ENCODE measurements around the gene CHD2.

Gene CHD2

DNA sequence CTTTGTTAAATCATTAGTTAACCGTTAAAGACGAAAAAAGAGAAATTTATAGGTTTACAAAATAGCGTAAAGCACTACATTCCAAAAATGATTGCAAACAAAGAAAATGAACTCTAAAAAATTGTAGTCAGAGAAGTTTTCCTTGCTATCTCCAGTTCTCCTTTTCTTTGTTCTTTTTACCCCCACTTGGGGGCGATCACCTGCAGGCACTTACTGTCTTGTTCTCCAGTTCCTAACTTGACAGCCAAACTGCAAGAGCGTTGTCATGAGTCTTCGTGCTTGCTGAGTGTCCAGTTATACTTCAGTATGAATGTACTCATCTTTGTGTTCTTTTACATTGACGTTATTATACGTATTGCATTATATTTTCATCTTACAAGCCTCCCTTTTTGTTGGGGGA is 54.5 kb downstream of the CHD2 start:
- in situ Hi-C loops (cut with HindIII; ENCODE audit: low sequenced_read_pairs) = no loop called here

DNA sequence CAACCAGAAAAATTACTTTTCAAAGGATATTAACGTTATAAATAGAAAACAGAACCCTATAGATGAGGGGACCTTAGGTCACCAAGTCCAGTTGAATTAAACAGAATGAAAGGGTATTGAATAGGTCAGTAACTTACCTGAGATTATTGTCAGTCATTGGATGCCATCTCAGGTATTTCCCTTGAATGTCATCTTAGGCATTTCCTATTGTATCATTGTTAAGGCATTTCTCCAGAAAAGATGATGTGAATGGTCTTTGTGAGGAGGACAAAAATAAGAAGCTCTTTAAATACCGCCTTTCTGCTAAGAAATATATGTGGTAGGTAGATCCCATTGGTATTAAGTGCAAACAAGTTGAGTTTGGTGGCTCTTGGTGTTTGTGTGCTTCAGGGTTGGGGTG is 55.6 kb downstream of the CHD2 start:
- in situ Hi-C loops (cut with HindIII; ENCODE audit: low sequenced_read_pairs) = no loop called here

DNA sequence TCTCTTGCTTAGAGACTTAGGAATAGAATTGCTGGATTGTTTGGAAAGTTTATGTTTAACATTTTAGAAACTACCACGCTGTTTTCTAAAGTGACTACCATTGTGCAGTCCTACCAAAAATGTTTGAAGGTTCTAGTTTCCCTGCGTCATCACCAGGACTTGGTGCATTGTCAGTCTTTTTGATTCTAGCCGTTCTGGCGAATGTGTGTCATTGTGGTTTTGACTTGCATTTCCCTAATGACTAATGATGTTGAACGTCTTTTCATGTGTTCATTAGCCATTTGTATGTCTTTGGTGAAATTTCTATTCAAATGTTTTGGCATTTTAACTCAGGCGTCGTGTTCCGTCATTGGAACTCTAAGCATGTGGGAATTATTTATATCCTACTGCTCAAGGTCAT is 58.0 kb downstream of the CHD2 start:
- in situ Hi-C loops (cut with HindIII; ENCODE audit: low sequenced_read_pairs) = no loop called here

DNA sequence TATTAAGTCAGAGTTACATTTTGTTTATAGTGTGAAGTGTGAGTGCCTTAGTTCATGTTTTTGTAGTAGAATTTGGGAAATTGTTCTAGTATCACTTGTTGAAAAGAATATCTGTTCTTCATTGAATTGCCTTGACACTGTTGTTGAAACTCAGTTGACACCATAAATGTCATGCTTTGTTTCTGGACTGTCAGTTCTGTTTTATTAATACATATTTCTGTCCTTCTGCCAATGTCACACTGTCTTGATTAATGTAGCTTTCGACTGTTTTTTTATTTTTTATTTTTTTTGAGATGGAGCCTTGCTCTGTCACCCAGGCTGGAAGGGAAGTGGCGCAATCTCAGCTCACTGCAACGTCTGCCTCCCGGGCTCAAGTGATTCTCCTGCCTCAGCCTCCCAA is 59.1 kb downstream of the CHD2 start:
- in situ Hi-C loops (cut with HindIII; ENCODE audit: low sequenced_read_pairs) = no loop called here

DNA sequence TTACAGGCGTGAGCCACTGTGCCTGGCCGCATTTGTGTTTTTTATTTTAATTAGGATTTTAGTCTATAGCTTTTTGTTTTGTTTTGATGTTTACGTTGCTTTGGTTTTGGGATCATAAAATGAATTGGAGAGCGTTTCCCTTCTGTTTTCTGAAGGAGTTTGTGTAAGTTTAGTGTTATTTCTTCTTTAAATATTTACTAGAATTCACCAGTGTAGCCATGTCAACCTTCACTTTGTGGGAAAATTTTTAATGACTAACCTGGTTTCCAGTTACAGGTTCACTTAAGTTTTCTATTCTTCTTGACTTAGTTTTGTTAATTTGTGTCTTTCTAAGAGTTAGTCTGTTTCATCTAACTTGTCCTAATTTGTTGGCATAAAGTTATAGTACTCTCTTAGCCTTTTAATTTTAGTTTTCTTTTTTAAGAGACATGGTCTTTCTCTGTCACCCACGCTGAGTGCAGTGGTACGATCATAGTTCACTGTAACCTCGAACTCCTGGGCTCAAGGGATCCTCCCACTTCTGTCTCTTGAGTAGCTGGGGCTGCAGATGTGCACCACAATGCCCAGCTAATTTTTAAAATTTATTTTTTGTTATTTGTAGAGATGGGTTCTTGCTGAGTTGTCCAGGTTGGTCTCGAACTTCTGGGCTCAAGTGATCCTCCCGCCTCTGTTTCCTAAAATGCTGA is 61.0 kb downstream of the CHD2 start:
- in situ Hi-C loops (cut with HindIII; ENCODE audit: low sequenced_read_pairs) = no loop called here

DNA sequence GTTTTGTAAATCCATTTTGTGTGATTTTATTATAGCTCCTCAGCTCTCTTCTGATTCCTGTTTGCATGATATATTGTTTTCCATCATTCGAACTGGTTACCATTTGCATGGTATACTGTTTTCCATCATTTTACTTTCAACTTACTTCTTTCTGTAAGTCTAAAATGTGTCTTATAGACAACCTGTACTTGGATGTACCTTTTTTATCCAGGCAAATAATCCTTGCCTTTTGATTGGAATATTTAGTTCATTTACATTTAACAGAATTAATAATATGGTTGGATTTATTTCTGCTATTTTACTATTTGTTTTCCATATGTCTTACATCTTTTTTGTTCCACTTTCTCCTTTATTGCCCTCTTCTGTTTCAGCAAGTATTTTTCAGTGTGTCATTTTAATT is 62.8 kb downstream of the CHD2 start:
- in situ Hi-C loops (cut with HindIII; ENCODE audit: low sequenced_read_pairs) = no loop called here

DNA sequence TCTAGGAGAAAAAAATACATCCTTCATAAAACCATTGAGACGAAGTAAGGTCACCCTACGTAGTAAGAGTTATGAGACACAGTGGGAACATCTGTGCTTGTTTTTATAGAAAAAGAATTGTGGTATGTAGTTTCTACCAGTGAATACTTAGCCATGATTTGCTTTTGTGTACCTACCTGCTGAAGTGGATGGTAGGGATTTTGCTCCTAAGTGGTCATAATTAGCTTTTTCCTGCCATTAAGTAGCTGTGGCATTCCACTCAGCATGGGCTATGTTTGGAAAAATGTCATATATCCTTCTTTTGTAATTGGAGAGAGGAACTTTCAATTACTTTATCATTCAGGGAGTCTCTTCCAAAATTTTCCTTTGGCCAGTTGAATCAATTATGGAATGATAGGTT is 63.7 kb downstream of the CHD2 start:
- in situ Hi-C loops (cut with HindIII; ENCODE audit: low sequenced_read_pairs) = no loop called here

DNA sequence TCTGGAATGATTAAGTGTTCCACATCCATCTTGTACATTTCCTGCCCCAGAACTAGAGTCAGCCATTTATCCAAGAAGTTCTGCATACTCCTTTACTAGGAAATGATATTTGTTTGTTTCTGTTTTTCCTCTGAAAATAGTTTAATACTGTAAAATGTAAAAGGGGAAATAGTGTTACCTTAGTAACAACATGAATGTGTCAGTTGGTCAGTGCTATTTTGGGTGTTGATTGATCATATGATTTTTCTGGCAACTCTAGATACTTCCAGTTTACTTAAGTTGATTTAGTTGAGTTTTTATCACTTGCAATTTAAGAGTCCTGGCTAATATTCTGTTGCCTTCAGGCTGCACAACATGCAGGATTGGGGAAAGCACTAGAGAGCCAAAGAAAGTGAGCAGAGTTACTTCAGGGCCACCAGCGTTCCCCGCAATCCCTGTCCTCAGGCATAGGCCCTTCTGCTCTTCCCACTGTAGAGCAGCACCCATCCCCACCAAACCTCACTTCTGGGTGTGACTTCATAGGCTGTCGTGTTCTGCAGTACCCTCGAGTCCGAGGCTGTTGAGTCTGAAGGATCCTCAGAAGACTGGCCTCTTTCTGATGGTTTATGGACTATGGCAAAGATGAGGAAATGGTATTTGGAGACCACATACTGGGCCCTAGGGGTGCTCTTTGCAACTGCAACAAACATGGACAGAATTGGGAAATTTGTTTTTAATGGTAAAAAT is 69.0 kb downstream of the CHD2 start:
- in situ Hi-C loops (cut with HindIII; ENCODE audit: low sequenced_read_pairs) = no loop called here

DNA sequence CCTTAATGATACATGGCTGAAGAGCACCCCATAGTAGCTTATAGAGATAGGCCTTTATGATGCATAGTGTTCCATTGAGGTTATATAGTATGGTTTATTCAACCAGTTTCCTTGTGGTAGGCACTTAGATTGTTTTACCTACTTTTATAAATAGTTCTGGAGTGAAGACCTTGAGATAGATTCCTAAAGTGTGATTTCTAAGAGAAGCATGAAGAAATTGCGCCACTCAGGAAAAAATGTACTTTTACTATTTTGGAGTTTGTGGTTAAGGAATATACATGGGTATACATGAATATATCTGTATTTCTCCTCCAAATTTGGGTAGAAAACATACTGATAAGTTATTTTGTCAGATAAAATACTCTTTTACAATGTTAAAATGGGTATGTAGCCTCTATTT is 70.5 kb downstream of the CHD2 start:
- in situ Hi-C loops (cut with HindIII; ENCODE audit: low sequenced_read_pairs) = no loop called here

DNA sequence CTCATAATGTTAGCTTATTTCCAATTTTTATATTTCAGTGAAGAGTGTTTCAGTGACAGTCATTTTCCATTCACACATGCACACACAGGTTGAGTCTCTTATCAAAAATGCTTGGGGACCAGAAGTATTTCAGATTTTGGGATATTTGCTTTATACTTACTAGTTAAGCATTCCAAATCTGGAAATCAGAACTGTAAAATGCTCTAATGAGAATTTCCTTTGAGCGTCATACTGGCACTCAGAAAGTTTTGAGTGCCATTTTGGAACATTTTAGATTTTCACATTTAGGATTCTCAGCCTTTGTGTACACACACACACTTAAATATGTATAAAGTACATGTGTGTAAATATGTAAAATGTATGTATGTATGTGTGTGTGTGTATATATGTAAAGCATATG is 71.0 kb downstream of the CHD2 start:
- in situ Hi-C loops (cut with HindIII; ENCODE audit: low sequenced_read_pairs) = no loop called here

DNA sequence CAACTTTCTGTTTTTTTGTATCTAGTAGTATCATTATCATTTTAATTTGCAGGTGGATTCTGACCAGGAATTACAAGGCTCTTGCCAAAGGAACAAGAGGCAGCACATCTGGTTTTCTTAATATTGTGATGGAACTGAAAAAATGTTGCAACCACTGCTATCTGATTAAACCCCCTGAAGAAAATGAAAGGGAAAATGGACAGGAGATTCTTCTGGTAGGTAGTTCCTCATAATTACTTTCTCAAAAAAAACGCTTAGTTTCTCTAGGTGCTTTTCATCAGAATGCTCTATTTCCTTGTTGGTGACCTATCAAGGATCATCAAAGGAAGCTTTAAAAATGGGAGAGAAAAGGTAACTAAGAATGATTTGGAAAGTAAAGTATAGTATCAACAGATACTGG is 71.6 kb downstream of the CHD2 start:
- in situ Hi-C loops (cut with HindIII; ENCODE audit: low sequenced_read_pairs) = no loop called here

DNA sequence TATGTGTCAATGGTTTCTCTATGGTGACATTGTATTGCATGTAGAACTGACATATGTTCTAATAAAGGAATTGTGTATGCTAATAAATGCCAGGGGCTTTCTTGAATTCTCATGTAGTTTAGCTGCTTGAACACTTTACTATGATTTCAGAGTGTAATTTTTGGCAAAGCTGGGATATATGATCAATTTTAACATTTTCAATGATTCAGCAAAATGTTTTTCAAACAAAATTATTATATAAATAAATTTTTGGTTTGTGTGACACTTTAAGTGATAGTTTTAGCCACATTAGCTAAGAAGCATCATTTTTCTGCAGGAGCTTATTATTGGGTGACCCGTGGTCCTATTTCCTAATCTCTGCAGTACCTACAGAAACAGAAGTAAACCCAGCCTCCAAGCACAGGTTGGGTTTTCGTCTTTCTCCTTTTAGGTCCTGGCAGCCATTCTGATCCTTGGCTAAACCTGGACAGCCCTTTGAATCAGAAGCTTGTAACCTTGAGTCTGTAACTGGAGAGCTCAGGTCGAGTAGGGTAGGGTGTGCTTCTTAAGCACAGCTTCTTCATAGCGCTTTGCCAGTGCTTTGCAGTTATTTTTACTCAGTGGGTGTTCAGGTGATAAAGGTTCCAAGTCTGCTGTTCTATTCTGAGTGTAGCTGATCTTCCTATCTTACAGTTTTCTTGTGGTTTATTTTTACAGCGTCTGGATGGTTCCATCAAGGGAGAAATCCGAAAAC is 74.2 kb downstream of the CHD2 start:
- in situ Hi-C loops (cut with HindIII; ENCODE audit: low sequenced_read_pairs) = no loop called here

DNA sequence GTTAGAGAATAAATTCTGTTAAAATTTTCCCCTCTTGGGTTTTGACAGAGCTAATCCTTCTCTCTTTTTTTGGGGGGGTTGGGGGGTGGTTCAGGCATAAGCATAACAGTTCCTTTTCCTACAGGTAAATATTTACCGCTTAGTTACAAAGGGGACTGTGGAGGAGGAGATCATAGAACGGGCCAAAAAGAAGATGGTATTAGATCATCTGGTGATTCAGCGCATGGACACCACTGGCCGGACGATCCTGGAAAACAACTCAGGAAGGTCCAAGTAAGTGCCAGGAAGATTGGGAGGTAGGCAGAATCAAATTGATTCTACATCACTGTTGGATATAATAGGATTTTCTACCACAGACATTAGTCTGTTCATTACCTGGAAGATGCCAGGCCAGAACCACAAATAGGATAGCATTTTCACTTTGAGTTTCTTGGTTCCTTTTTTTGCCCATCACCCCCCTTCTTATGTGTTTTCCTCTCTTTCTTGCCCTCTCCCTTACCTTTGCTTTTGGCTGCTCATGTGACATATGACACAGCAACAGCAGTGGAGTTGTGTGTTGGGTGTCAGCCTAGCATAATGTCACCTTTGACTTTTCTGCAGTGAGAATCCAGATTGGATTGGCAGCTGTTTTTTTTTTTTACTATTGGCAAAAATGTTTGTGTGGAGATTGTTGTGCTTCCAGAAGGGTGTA is 79.0 kb downstream of the CHD2 start:
- in situ Hi-C loops (cut with HindIII; ENCODE audit: low sequenced_read_pairs) = no loop called here

DNA sequence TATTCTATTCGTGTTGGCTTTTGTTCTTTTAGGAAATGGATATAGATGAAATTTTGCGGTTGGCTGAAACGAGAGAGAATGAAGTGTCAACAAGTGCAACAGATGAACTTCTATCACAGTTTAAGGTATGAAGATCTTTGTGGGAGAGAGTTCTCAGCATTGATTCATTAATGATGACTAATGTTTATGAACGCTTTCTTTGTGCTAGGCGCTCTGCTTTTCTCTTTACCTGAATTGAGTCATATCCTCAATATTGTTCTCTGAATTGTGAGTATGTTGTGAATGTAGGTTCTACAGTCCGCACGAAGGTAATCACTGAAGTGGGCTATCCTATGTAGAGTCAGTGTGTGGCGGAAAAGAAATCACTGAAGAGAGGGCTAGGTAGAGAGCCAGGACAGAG is 81.2 kb downstream of the CHD2 start:
- in situ Hi-C loops (cut with HindIII; ENCODE audit: low sequenced_read_pairs) = no loop called here

DNA sequence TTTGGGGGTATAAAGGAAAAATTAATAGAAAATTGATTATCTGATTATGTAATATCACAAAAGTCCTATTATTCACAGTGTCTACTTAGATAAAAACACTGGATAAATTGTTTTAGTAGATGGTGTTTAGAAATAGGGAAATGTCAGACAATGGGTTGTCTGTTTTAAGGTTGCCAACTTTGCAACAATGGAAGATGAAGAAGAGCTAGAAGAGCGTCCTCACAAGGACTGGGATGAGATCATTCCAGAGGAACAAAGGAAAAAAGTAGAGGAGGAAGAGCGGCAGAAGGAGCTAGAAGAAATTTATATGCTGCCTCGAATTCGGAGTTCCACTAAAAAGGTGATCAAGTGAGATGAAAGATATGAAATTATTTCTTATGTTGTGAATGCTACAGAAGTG is 84.0 kb downstream of the CHD2 start:
- in situ Hi-C loops (cut with HindIII; ENCODE audit: low sequenced_read_pairs) = no loop called here

DNA sequence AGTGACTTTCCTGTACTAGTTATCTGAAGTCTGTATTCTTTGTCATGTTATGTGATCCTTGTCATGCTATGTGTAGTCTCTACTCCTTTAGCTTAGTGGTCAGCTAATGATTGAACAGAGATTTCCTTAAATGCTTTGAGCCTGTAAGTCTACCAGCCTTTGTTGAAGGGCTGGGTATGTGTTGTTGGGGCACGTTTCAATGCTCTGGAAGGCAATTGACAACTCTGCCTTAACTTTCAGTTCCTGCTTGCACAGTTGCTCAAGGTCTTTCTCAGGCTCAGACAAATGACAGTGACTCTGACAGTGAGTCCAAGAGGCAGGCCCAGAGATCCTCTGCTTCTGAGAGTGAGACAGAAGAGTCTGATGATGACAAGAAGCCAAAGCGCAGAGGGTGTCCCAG is 89.3 kb downstream of the CHD2 start:
- in situ Hi-C loops (cut with HindIII; ENCODE audit: low sequenced_read_pairs) = no loop called here

DNA sequence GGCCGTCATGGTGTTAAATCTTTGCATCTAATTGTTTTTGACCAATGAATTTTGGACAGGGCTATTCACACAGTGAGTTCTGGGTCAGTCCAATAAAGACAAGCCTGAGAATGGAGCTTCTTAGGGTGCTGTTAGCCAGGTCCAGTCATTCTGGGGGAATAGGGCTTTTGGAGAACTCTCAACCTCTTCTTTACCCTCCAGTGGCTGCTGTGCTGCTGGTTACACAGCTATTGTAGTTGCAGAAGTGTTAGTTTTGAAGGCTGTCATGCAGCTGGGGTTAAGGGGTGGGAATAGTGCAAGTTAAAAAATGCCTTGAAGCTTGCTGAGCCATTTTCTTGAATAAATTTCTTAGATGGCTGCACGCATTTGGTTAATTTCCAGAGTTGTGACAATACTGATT is 89.9 kb downstream of the CHD2 start:
- in situ Hi-C loops (cut with HindIII; ENCODE audit: low sequenced_read_pairs) = no loop called here

DNA sequence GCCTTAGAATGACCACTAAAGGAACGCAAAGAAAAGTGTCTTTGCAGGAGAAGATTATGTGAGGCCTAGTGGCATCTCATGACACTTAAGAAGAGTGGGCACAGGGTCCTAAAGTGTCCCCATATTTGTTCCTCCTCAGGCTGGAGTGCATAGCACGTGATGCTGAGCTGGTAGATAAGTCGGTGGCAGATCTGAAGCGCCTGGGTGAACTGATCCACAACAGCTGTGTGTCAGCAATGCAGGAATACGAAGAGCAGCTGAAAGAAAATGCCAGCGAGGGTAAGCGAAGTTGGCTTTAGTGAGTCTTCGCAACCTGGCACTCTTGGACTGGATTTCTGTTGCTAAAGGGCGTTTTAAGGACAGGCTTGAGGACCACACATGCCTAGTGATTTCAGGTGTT is 92.6 kb downstream of the CHD2 start:
- in situ Hi-C loops (cut with HindIII; ENCODE audit: low sequenced_read_pairs) = no loop called here

DNA sequence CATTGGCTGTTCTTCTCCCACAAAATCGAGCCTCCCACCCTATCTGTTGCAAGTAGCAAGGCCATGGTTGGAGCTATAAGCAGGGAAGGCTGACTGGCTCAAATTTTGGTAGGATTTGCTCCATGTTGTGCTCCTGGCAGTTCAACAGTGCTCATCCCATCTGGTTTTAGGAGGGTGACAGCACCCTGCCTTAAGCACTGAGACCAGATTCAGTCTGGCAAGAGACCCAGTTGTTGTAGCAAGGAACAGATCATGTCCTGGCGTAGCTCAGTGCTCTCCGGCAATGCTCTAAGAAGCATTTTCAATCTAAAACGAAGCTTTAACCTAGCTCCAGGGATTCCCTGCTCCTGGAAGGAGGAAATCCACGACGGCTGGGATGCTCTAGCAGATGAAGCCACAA is 97.7 kb downstream of the CHD2 start:
- in situ Hi-C loops (cut with HindIII; ENCODE audit: low sequenced_read_pairs) = no loop called here

DNA sequence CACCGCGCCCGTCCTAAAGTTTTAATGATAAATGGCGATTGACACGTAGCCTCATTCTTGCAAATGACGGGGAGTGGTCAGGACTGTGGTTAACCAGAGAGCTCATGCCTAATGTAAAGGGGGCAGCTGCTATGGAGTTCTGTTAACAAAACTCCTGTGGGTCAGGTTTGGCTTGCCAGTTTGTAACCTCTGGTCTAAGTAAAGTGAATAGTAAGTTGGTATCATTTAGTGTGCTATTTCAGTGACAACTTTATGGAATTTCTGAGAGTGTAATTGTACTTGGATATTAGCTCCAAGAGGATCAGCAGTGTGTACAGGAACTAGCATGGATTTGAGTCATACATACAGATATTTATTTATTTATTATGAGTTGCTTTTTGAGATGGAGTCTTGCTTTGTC is 101.0 kb downstream of the CHD2 start:
- in situ Hi-C loops (cut with HindIII; ENCODE audit: low sequenced_read_pairs) = no loop called here

DNA sequence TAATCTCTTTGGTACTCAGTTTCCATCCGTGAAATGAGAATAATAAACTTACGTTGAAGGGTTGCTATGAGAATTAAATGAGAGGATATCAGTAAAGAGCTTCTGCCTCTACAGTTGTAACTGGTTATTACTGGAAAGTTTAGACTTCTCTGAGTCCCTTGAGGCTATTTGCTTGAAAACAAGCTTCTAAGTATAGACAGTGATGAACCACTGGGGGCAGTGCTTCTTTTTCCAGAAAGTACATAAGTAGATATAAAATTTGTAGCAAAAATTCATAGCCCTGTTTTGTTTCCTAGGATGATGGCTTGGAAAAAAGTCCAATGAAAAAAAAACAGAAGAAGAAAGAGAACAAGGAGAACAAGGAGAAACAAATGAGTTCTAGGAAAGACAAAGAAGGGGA is 101.8 kb downstream of the CHD2 start:
- in situ Hi-C loops (cut with HindIII; ENCODE audit: low sequenced_read_pairs) = no loop called here

DNA sequence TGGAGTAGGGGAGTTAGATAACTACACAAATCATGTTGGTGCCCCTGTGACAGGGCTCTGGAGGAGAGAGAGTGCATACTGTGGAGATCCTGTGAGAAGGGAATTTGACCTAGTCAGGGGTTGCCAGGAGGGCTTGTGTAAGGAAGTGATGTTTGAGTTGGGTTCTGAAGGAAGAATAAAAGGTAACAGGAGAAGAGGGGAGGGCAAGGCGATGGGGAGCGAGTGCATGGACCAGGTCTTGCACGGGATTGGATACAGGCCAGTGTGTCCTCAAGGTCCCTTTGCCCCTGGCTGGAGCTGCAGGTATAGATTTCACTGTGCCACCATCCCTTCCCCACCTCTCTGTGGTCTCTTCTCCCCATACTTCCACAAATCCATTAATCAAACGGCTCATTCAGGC is 105.0 kb downstream of the CHD2 start:
- in situ Hi-C loops (cut with HindIII; ENCODE audit: low sequenced_read_pairs) = no loop called here
